ENCODE measurements around the gene GCM1.

GCM1 gene

DNA sequence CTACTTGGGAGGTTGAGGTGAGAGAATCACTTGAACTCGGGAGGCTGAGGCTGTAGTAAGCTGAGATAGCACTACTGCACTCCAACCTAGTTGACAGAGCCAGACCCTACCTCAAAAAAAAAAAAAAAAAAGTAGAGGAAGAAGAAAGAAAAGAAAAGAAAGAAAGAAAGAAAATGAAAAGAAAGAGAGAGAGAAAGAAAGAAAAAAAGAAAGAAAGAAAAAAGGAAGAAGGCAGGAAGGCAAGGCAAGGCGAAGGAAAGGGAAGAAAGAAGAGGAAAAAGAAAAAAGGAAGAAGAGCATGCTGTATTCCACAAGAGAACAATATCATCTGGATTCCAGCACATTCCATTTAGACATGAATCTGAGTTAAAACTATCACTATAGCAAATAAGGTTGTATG, 3.8 kb downstream of the GCM1 start:
- no peak for DNase-seq

DNA sequence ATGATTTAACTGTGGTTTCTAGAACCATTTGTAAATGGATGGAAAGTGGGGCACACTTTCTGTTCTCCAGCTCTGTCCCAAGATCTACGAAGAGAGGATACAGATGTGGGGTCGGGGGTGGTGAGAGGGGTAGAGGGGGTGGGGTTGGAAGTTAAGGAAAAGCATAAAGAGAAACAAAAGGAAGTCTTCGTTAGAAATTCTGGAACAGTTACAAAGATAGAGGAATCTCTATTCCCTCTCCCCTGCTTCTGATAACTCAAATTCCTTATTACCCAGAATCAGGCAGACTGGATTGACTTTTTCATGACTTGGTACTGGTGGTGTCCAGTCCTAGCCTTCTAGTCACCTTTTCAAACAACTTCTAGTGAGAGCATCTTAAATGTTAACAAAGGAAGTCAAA, 4.9 kb downstream of the GCM1 start:
- no peak for DNase-seq

DNA sequence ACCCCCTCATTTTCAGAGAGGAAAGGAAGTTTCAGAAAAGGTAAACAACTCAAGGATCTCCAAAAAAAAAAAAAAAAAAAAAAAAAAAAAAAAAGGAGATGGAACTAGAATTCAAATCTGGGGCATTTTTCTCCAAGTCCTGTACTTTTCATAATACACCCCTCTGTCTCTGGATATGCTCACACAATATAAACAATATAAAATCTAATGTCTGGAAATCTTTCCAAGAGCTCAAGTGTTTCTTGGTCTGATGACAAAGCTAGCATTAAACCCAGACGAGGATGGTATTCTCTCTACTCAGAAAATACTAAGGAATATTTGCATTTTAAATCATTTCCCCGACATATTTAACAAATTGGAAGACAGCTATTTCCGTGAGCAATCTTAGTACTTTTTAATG, 5.8 kb downstream of the GCM1 start:
- DNase-seq, result no peak

DNA sequence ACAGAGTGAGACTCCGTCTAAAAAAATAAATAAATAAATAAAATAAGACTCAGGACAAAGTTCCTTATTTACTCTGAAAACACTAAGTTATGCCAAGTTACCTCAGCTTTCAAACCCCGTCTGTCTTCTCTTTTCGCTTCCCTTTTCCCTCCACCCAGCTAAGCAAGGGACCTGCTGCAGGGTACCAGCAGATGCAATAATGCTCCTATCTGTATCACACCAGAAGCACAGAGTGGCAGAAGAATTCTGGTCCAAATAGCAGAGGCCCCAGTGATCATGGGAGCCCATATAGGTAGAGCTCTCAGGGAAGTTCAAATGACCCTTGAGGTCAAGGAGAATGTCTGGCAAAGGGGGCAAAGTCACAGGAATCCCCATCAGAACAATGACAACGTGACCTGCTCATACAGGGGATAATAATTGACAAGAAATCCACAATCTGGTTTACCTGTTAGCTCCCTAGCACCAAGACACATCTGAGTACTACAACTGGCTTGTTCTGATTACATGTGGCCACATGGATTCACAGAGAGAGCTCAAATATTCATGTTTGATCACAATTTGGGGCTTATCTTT, 8.7 kb downstream of the GCM1 start:
- DNase-seq, result no peak

DNA sequence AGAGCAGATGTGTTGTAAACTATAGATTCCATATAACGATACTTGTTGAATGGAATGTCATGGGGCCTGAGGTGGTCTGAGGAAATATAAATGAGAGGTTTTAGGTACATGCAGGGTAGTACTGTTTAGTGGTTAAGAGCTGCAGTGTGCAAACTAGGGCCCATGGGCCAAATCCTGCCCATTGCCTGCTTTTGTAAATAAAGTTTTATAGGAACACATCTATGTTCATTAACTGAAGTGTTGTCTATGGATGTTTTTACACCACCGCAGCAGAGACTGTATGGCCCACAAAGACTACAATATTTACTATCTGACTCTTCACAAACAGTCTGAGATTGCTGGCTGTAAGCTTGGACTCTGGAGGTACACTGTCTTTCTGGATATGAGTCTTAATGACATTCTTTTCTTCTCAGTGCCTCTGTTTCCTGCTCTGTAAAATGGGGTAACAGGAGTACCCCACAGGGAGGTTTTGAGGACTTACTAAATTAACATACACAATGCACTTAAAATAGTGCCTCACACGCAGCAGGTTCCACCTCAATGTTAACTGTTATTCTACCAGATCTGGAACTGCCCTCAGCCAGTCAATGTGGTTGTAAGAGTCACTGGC, 12.5 kb downstream of the GCM1 start:
- DNase-seq, result no peak

DNA sequence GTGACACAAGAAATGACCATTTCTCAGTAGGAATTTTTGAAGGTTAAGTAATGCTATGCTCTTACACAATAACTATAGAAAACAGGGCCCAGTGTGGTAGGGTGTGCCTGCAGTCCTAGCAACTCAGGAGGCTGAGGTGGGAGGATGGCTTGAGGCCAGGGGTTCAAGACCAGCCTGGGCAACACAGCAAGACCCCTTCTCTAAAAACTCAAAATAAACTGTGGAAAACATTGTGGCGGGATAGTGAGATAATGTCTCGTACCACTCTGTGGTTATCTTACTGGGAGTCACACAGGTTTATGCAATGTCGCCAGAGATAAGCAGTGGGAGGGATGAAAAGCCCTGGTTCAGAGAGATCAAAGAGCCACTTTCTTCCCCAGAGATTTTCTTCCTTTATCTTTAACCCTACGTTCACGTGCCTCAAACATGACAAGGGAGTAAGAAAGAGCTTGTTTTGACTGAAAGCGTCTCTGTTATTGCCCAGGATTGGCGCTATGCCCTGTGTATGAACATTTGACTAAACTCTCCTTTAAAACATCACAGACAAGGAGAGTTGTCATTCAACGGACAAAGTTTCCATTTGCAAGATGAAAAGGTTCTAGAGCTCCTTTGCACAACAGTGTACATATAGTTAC, 13.9 kb downstream of the GCM1 start:
- no peak for DNase-seq

DNA sequence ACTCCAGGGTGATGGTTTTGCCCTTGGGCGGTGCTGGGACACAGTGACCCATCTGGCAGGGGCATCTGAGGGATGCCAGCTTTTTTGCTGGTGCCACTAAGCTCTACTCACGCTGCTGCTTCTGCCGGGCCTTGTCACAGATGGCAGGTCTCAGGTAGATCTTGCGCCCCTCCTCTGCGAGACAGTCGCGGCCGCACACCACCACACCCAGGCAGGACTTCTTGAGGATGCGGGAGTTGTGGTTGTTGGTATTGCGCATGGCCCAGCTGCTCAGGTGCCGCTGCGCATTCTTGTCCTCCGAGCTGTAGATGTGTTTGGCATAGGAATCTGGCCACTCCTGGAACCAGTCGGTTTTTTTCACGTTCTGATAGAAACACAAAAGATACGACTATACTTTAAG, 14.7 kb downstream of the GCM1 start:
- no peak for DNase-seq

DNA sequence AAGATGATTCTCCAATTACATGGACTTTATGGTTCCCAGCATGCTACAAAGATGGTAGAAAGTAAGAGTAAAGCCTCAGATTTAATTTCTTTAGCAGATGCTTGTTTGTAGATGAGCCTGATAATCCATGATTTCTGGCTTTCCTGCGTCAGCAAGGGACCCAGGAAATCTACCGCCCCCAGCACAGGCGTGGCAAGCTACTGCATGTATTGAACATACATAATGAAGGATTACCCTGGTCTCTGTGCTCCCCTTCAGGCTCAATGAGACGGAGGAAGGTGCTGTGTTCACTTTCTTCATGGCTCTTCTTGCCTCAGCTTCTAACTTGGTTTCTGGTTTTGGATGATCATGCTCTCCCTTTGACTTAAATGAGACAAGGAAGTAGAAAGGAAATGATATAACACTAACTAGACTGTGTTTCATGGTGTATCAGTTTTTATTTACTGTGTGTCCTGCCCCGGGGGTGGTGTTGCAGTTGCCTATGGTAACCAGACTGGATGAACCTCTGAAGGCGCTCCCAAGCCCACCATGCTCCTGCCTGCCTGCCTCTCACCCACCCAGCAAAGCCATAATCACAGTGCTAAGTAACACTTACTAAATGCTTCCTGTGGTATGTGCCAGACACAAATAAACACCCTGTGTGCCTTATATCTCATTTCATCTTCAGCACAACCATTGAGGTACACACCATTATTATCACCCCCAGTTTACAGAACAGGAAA, 17.9 kb downstream of the GCM1 start:
- no peak for DNase-seq

DNA sequence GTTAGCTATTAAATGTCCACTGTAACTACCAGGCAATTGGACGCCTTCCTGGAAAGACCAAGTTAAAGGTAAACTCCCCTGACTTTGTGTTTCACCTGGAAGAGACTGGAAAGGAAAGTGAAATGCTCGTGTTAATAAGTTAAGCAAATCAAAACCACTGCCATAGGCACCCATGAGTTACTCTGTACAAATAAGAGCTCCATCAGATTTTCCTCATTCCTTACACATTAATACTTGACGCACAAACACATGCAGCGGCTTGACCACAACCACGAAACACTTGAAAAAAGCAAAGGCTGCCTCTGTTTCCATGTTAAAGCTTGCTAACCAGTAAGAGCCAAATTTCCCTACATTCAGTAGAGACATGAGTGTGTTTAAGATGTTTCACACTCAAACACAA, 19.8 kb downstream of the GCM1 start:
- no peak for DNase-seq

DNA sequence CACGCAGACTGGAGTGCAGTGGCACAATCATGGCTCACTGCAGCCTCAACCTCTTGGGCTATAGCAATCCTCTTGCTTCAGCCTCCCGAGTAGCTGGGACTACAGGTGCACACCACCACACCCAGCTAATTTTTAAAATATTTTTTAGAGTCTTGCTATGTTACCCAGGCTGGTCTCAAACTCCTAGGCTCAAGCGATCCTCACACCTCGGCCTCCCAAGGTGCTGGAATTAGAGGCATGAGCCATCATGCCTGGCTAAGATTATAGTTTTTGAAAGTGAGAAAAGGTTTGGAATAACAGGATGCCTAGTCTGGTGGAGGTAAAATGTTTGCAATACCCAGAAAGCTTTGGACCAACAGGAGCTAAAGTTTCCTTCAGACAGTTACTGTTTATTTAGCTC, 23.4 kb downstream of the GCM1 start:
- DNase-seq, result no peak

DNA sequence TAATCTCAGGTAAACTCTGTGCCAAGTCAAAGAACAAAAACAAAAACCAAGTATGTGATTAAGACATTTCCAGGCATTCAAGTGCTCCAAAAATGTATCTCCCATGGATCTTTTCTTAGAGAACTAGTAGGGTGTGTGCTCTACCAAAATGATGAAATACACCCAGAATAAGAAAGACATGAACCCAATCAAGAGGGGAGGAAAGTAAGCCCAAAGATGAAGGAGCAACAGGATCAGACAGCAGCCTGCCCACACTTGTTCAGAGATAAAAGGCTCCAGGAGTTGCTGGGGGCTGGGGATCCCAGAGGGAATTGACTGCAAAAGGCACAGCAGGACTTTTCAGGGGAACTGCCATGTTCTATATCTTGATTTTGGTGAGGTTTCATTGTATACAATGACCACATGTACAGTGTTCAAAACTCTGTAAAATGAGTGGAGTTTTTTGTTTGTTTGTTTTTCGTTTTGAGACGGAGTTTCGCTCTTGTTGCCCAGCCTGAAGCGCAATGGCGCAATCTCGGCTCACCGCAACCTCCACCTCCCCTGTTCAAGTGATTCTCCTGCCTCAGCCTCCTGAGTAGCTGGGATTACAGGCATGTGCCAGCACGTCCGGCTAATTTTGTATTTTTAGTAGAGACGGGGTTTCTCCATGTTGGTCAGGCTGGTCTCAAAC, 24.4 kb downstream of the GCM1 start:
- DNase-seq, result no peak

DNA sequence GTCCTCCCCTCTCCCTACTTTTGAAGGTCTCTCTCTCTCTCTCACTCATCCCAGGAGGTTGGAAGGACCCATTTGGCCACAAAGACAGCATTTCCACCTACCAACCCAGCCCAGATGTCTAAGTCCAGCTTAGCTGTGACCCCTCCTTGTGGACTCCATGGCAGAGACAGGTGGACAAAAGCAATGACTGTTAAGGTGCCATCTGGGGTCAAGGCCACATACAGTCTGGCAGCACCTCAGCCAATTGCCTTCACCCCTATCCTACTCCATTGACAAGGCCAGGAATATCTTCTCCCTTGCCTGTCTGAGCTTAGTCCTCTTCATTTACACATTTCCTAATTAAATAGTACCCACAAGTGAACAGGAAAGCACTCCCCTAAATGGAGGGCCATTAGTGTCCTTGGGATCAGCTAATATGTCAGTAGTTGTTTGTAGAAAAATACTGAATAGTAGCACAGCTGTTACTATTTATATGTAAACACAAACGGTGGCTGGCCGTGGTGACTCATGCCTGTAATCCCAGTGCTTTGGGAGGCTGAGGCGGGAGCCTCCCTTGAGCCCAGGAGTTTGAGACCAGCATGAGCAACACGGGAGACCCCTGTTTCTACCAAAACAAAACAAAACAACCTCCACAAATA, 28.8 kb downstream of the GCM1 start:
- DNase-seq, result no peak

DNA sequence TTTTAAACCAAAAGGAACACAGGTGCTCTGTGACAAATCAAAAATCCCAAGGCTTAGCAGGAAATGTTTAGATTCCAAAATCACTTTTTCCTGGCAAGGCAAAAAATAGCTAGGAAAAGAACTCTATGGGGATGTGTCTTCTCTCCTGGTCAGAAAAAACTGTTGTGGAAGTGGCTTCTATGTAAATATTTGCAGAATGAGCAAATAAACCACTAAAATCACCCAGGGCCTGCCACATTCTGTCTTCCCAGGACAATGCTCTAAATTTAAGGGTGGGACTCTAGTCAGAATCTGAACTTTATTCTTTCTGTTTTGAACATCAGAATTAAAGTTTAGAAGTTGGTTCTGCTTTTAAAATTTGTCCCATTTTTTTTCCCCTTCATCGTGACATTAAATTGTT, 29.3 kb downstream of the GCM1 start:
- DNase-seq, result no peak

DNA sequence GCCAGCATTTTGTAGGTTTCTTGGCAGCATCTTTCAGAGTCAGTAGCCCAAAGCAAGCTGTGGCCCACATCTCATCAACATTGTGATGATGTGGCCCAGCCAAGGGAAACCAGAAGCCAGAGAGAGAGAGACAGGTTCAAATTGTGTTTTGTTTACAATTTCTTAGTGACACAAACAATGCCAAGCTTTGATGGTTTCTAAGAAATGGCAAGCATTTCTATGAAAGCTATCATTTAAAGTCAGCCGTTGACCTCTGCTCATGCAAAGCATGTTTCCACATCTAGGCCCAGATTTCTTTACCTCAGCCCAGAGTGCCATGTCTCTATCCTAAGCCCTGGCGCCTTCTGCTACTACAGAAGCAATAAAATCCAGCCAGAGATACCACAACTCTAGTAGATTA, 32.9 kb downstream of the GCM1 start:
- no peak for DNase-seq

DNA sequence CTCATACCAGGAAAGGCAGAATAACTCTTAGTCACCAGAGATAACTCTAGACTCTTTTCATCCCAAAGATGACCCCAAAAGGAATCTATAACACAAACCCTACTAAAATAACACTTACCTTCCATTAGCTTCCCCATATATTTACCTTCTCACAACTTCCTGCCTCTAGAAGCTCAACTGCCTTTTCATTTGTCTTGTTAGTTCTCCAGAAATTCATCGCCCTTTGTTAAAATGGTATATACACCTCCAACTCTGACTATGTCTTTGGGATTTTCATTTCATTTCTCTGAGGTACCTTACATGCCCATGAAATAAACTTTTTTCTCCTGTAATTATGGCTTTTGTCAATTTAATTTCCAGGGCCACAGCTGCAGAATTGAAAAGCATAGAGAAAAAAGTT, 33.5 kb downstream of the GCM1 start:
- DNase-seq, result no peak

DNA sequence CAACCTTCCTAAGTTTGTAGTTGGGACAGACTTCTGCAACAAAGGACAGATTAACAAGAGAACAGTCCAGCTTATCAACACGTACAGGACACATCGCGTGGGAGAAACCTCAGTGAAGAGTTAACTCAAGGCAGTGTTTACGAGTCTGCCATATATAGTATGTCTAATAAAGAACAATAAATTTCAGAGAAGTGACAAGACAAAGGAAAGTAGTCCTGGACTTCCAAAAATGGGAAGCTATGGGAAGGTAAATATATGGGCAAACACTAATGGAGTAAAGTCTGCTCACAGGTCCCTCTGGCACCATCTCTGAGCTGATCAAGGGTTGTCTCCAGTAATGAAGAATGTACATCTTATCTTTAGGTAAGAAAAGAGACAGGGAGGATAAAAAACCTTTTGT, 34.9 kb downstream of the GCM1 start:
- DNase-seq, result no peak

DNA sequence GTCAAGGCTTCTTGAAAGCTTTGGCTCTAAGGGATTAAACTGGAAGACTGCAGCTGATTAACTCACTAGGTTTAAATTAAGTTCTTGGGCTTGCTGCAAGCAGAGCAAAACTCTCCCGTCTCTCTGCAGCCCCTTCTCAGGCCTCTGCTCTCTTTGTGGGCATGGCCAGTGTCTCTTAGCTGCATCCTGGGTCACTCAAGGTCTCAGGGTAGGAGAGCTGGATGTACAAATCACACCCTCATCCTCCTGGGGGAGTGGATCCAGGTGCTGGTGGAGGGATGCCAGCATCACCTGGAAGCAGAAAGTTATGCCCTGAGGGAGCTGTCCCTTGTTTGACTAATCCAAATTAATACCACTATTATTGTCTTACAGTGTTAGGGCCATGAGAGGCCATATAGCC, 35.8 kb downstream of the GCM1 start:
- no peak for DNase-seq

DNA sequence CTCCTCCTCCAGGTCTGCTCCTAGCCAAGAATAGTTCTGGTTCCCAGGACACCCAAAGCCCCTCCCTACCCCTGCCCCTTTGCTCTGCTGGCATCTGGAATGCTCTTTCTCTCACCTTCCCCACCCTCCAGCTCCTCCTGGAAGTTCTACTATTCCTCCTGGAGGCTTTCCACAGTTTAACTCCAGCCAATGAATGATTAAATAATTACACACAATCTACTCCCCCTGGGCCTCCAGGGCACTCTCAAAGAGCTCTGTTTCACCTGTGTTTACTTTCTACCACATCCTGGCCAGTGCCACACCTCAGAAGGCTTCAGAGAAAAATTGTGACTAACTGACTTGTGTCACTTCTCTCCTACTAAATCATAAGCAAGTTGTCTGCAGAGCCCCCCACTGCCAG, 36.2 kb downstream of the GCM1 start:
- DNase-seq, result no peak

DNA sequence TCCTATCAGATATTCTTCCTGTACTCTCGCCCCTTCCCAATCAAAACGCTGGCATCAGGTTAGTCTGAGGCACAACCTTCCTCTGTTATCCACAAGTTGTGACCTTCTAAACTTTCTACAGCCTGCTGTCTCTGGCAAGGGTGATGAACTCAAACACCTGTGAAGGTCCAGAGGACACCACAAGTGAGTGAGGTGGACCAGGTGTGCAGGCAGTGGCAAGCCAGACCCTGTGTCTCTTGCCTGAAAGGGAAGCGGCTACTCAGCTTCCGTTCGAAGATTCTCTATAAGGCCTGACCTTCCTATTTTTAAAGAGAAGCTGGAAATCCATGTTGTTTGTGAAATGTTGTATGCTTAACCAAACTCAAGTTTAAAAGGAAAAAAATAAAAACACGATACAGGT, 36.8 kb downstream of the GCM1 start:
- no peak for DNase-seq

DNA sequence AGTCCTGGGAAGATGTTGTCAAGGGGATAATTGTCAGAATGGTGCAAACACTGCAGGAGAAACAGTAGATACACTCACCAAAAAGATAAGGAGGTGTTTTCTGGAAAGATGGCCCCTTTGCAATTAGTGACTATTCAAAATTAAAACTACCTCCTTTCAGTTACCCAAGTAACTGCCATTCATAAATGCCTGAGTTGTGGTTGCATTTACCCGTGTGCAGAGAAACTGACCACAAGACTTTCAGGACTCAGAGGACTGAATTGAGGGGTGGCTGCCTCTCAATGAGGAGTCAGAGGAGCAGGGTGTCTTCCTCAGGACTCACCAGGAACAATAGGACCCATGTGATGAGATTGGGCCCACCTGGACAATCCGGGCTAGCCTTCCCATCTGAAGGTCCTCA, 39.0 kb downstream of the GCM1 start:
- DNase-seq, result no peak

DNA sequence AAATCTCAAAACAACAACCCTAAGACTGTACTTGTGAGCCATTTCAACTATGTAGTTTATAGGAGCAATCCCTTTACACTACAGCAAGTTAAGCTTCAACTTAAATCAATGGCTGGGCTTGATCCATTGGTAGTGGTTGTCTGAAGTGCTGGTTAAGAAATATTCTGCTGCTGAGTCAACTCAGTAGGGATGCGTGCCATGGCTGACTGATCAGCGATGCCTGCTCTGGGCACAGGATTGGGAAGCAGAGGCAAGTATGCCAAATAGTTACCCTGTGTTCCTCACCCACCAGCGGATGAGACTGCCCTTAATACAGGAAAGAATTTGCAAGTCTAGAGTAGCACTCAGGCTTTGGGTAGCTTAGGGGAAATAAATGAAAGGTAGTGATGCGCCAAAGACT, 41.5 kb downstream of the GCM1 start:
- no peak for DNase-seq

DNA sequence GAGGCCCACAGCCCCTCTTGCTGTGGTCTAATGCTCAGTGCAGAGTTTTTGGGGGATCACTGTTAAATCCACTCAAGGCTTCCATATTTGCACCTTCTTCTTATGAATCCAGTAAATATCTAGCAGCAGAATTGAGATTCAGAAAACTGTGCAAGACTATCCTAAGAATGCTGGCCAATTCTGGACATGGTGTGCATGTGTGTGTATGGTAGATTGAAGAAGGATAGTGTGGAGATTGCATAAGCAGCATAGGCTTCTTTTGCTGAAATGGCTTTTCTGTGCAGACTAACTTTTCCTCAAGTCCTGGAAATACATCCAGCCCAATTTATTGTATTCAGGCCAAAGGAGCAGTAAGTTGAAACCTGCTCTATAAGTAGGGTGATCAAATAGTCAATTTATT, 43.7 kb downstream of the GCM1 start:
- DNase-seq, result no peak

DNA sequence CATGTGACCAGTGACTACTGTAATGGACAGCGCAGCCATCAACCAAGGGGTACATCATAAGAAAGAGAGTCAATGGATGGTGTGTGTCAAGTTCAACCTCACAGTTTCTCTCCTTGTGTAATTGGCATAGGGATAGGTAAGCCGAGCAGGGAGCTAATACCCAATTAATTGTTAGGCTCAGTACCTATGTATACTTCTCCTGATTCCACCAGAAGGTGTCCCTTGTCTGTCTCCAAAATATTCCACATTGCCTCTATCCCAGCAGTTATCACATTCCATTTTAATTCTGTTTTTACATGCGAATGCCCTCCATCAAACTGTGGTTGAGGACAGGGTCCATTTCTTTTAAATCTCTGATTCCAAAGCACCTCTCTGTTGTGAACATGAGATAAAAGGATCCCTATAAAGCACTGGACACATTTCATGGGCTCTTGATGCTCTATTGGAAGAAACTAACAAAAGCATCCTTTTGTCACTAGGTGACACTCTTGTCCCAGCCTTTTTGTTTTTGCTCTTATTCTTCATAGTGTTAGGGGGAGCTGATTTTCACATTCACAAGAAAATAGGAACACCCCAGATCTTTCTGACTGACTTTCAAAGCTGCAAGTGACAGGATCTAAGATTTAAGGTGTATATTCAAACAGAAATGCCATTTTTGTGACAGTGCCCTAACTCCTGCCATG, 44.5 kb downstream of the GCM1 start:
- no peak for DNase-seq

All from activated CD4-positive, alpha-beta T cell treated with anti-CD3 and anti-CD28 coated beads, Interleukin-2, amount 50 U/mL, for 1 hour (primary cell).